HEK293 (cell line): ENCODE data around the gene PPP3CA.

Source experiments
- ATF2 ChIP-seq: fragments of 450-650 bp; formaldehyde crosslinking; IDR thresholded peaks from 2 replicates; pipeline ENCODE4 v1.5.1; 2016; ENCODE audit warnings: missing biosample characterization, missing genetic modification characterization, low read depth
- CTCF ChIP-seq: fragments of 450-650 bp; formaldehyde crosslinking; IDR thresholded peaks from 2 replicates; pipeline ENCODE4 v1.5.1; 2016; ENCODE audit warnings: missing biosample characterization, missing genetic modification characterization
- HOXC10 ChIP-seq: sonication (generic); formaldehyde crosslinking; IDR thresholded peaks from 2 replicates; pipeline ENCODE4 v1.8.1; 2023; ENCODE audit warnings: mild to moderate bottlenecking, missing genetic modification reagents
- REST ChIP-seq: fragments of 450-650 bp; formaldehyde crosslinking; IDR thresholded peaks from 2 replicates; pipeline ENCODE4 v1.5.1; 2016; ENCODE audit warnings: missing biosample characterization, missing genetic modification characterization
- ZBTB11 ChIP-seq: fragments of 450-650 bp; formaldehyde crosslinking; conservative IDR thresholded peaks from 2 replicates; pipeline ENCODE4 v1.5.1; 2016; ENCODE audit warnings: low read depth, missing biosample characterization, missing genetic modification characterization
- ZBTB7A ChIP-seq: fragments of 450-650 bp; formaldehyde crosslinking; IDR thresholded peaks from 2 replicates; pipeline ENCODE4 v1.5.1; 2016; ENCODE audit warnings: low read depth, missing biosample characterization, missing genetic modification characterization
- ZFP3 ChIP-seq: fragments of 450-650 bp; formaldehyde crosslinking; IDR thresholded peaks from 2 replicates; pipeline ENCODE4 v1.5.1; 2016; ENCODE audit warnings: low read depth, missing biosample characterization, missing genetic modification characterization
- ZNF146 ChIP-seq: fragments of 450-650 bp; formaldehyde crosslinking; IDR thresholded peaks from 2 replicates; pipeline ENCODE4 v1.5.1; 2016; ENCODE audit warnings: missing biosample characterization, missing genetic modification characterization
- ZNF580 ChIP-seq: fragments of 450-650 bp; formaldehyde crosslinking; IDR thresholded peaks from 2 replicates; pipeline ENCODE4 v1.5.1; 2016; ENCODE audit warnings: missing biosample characterization, missing genetic modification characterization
- ZNF629 ChIP-seq: fragments of 450-650 bp; formaldehyde crosslinking; IDR thresholded peaks from 2 replicates; pipeline ENCODE4 v1.5.1; 2017; ENCODE audit warnings: missing biosample characterization, missing genetic modification characterization
- ZSCAN4 ChIP-seq: fragments of 450-650 bp; formaldehyde crosslinking; IDR thresholded peaks from 2 replicates; pipeline ENCODE4 v1.5.1; 2017; ENCODE audit warnings: missing biosample characterization, missing genetic modification characterization

GRCh38 chr4:101145021-101145420, 202.3 kb downstream of the PPP3CA start:
- TF ChIP-seq ZNF146 (tag by site-specific recombination): no peak
- no peak for TF ChIP-seq CTCF (tag by site-specific recombination)
- TF ChIP-seq ZBTB11 (tag by site-specific recombination): no peak
- no peak for TF ChIP-seq REST (tag by site-specific recombination)
- TF ChIP-seq HOXC10 (CRISPR knock-in tag): no peak
- no peak for TF ChIP-seq ATF2 (tag by site-specific recombination)
- TF ChIP-seq ZFP3 (tag by site-specific recombination): no peak
- TF ChIP-seq ZBTB7A: no peak
- TF ChIP-seq ZNF580 (tag by site-specific recombination): no peak
- no peak for TF ChIP-seq ZNF629 (tag by site-specific recombination)
- no peak for TF ChIP-seq ZSCAN4
